Forelimb muscle (tissue), 1 donor: ENCODE data around the gene TRPM3. TPM values are rescaled to one million over a fixed set of nuclear protein-coding genes. Genes with fewer than 3 reads are reported as not detected.
A peak's percentile ranks its signal among the peaks of the same experiment; 100 is the strongest.

Experiments used
- DNase-seq: peaks from one replicate; pipeline ENCODE4 v3.0.0-alpha.2; 2013; ENCODE audit warnings: low read depth
- polyA plus RNA-seq: library from polyadenylated mRNA; unstranded; fragments of 120-200 nt; gene quantifications from one replicate; pipeline ENCODE4 v1.2.1, GENCODE V29; 2013; ENCODE audit not compliant: insufficient read length

TRPM3 gene
- polyA plus RNA-seq, 1 donor, result 0.19 TPM

- DNase-seq, result no peak
Measured at GRCh38 chr9:70948744-70949143, 172.7 kb downstream of the TRPM3 start.

GRCh38 chr9:70947511-70947910 lies 173.9 kb downstream of the TRPM3 start:
- no peak for DNase-seq

GRCh38 chr9:70947086-70947485 lies 174.3 kb downstream of the TRPM3 start:
- DNase-seq, result no peak

GRCh38 chr9:70945301-70945700 lies 176.1 kb downstream of the TRPM3 start:
- no peak for DNase-seq

- DNase-seq, result no peak
Measured at GRCh38 chr9:70941191-70941590, 180.2 kb downstream of the TRPM3 start.

- no peak for DNase-seq
Measured at GRCh38 chr9:70940605-70941004, 180.8 kb downstream of the TRPM3 start.

- no peak for DNase-seq
Measured at GRCh38 chr9:70936536-70936935, 184.9 kb downstream of the TRPM3 start.

- no peak for DNase-seq
Measured at GRCh38 chr9:70935856-70936255, 185.6 kb downstream of the TRPM3 start.

GRCh38 chr9:70934642-70935041 lies 186.8 kb downstream of the TRPM3 start:
- DNase-seq, result no peak

GRCh38 chr9:70933321-70933720 lies 188.1 kb downstream of the TRPM3 start:
- DNase-seq, result no peak

GRCh38 chr9:70932097-70932496 lies 189.3 kb downstream of the TRPM3 start:
- DNase-seq, result no peak

GRCh38 chr9:70927530-70927929 lies 193.9 kb downstream of the TRPM3 start:
- no peak for DNase-seq

- peak; percentile 79 for DNase-seq
Measured at GRCh38 chr9:70924895-70925547, 196.4 kb downstream of the TRPM3 start.

GRCh38 chr9:70924380-70924779 lies 197.0 kb downstream of the TRPM3 start:
- DNase-seq, result no peak

- no peak for DNase-seq
Measured at GRCh38 chr9:70923961-70924360, 197.5 kb downstream of the TRPM3 start.

GRCh38 chr9:70921136-70921535 lies 200.3 kb downstream of the TRPM3 start:
- DNase-seq, result no peak

- DNase-seq, result no peak
Measured at GRCh38 chr9:70917277-70917676, 204.1 kb downstream of the TRPM3 start.

GRCh38 chr9:70911791-70912190 lies 209.6 kb downstream of the TRPM3 start:
- DNase-seq, result no peak

GRCh38 chr9:70910598-70910997 lies 210.8 kb downstream of the TRPM3 start:
- DNase-seq, result no peak

GRCh38 chr9:70902692-70903131 lies 218.7 kb downstream of the TRPM3 start:
- DNase-seq, result no peak

- DNase-seq, result no peak
Measured at GRCh38 chr9:70902171-70902570, 219.2 kb downstream of the TRPM3 start.

- DNase-seq, result no peak
Measured at GRCh38 chr9:70901746-70902145, 219.7 kb downstream of the TRPM3 start.

GRCh38 chr9:70901013-70901412 lies 220.4 kb downstream of the TRPM3 start:
- no peak for DNase-seq

- no peak for DNase-seq
Measured at GRCh38 chr9:70893580-70894122, 227.8 kb downstream of the TRPM3 start.
